NT2/D1 (cell line): ENCODE data around the gene CYFIP2.
"Not testable (repeated sequence)": the region's sequence is repeated elsewhere in the genome, so short reads cannot be mapped to it uniquely, and the experiment has no call there.

Experiments
- SUZ12 ChIP-seq: IDR thresholded peaks from 2 replicates; pipeline ENCODE4 v1.6.1; 2011; ENCODE audit not compliant: insufficient read length, insufficient read depth; ENCODE audit errors: extremely low read depth
- YY1 ChIP-seq: IDR thresholded peaks from 2 replicates; pipeline ENCODE4 v1.6.1; 2011; ENCODE audit not compliant: insufficient read length, insufficient read depth
- ZNF274 ChIP-seq: IDR thresholded peaks from 2 replicates; pipeline ENCODE4 v1.6.1; 2011; ENCODE audit warnings: mild to moderate bottlenecking, low read depth, low read length

GRCh38 chr5:157419521-157419920 is 153.6 kb downstream of the CYFIP2 start:
- not testable (repeated sequence) for TF ChIP-seq YY1, ZNF274, SUZ12
